CD14-positive monocyte (primary cell): Measurements from ENCODE around the gene DYNC1I1. TPM values are rescaled to one million over a fixed set of nuclear protein-coding genes. Genes with fewer than 3 reads are reported as not detected.

Source experiments
- DNase-seq, 3 donors: peaks; one replicate each; pipeline ENCODE4 v3.0.0-alpha.2; 2011 to 2022
- H2AFZ ChIP-seq: 2 replicates; pipeline ENCODE4 v1.6.0; 2012; ENCODE audit warnings: mild to moderate bottlenecking, low read depth, low read length, inconsistent platforms; ENCODE audit not compliant: insufficient read depth, poor library complexity, severe bottlenecking
- H3K27ac ChIP-seq, 2 donors: 1 replicate in 1 of 2; 2 replicates in 1 of 2; pipeline ENCODE4 v1.5.1; 2012 to 2013; ENCODE audit warnings: low read length in 2 of 2, control low read depth in 1 of 2, inconsistent platforms in 1 of 2, low read depth in 1 of 2, mild to moderate bottlenecking in 1 of 2
- H3K27me3 ChIP-seq, 2 donors: one replicate each; pipeline versions ENCODE4 v1.6.0 to v1.6.1; 2011 to 2013; ENCODE audit warnings: low read length in 2 of 2; ENCODE audit not compliant: control insufficient read depth in 2 of 2, insufficient read depth in 2 of 2
- H3K36me3 ChIP-seq, 2 donors: replicated peaks in 1 of 2; 1 replicate in 1 of 2; 2 replicates in 1 of 2; pipeline versions ENCODE4 v1.5.1 to v1.6.1; 2012 to 2013; ENCODE audit warnings: low read length in 2 of 2, control low read depth in 1 of 2, inconsistent platforms in 1 of 2, mild to moderate bottlenecking in 1 of 2; ENCODE audit not compliant: insufficient read depth in 2 of 2, control insufficient read depth in 1 of 2
- H3K4me1 ChIP-seq, 2 donors: 1 replicate in 1 of 2; 2 replicates in 1 of 2; pipeline versions ENCODE4 v1.5.1 to v1.6.1; 2012 to 2013; ENCODE audit warnings: low read length in 2 of 2, control low read depth in 1 of 2, inconsistent platforms in 1 of 2, mild to moderate bottlenecking in 1 of 2, moderate library complexity in 1 of 2; ENCODE audit not compliant: insufficient read depth in 2 of 2, control insufficient read depth in 1 of 2
- H3K4me2 ChIP-seq: replicated peaks from 2 replicates; pipeline ENCODE3; 2012; ENCODE audit warnings: low read length, moderate library complexity, mild to moderate bottlenecking; ENCODE audit not compliant: poor library complexity, severe bottlenecking; ENCODE audit errors: extremely low read depth
- H3K4me3 ChIP-seq, 3 experiments: fragments of 200-600 bp in 1 of 3; sonication (generic) in 1 of 3; replicated peaks in 1 of 3; 1 replicate in 2 of 3; 2 replicates in 1 of 3; pipeline ENCODE4 v1.5.1; 2011 to 2013; ENCODE audit warnings: low read length in 3 of 3, mild to moderate bottlenecking in 3 of 3, control low read depth in 2 of 3, low read depth in 2 of 3, inconsistent platforms in 1 of 3, moderate library complexity in 1 of 3
- H3K79me2 ChIP-seq: 2 replicates; pipeline ENCODE4 v1.6.0; 2012; ENCODE audit warnings: mild to moderate bottlenecking, control low read depth, inconsistent platforms, low read length, moderate library complexity; ENCODE audit not compliant: insufficient read depth
- H3K9ac ChIP-seq: 2 replicates; pipeline ENCODE4 v1.6.0; 2017; ENCODE audit warnings: low read length, mild to moderate bottlenecking; ENCODE audit not compliant: insufficient read depth, poor library complexity, severe bottlenecking
- H3K9me3 ChIP-seq, 2 donors: replicated peaks in 1 of 2; 1 replicate in 1 of 2; 2 replicates in 1 of 2; pipeline versions ENCODE4 v1.5.1 to v1.6.1; 2012 to 2013; ENCODE audit warnings: low read length in 2 of 2, control low read depth in 1 of 2; ENCODE audit not compliant: control insufficient read depth in 1 of 2, insufficient read depth in 1 of 2
- H4K20me1 ChIP-seq: 2 replicates; pipeline ENCODE4 v1.6.0; 2012; ENCODE audit warnings: mild to moderate bottlenecking, low read length, control low read depth, moderate library complexity; ENCODE audit not compliant: insufficient read depth
- H3K27ac Mint-ChIP-seq, 7 donors: one replicate each; pipeline ENCODE4 v1.8.0; 2020; ENCODE audit warnings: mild to moderate bottlenecking in 7 of 7, mixed read lengths in 7 of 7, moderate library complexity in 6 of 7, inconsistent platforms in 2 of 7
- H3K27me3 Mint-ChIP-seq, 3 donors: one replicate each; pipeline ENCODE4 v1.8.0; 2021 to 2022; ENCODE audit warnings: low read depth in 3 of 3, mild to moderate bottlenecking in 3 of 3, mixed read lengths in 3 of 3, moderate library complexity in 3 of 3, inconsistent platforms in 1 of 3
- H3K36me3 Mint-ChIP-seq, 2 donors: one replicate each; pipeline ENCODE4 v1.8.0; 2020; ENCODE audit warnings: mixed read lengths in 2 of 2, inconsistent platforms in 1 of 2, mild to moderate bottlenecking in 1 of 2
- H3K4me1 Mint-ChIP-seq: one replicate; pipeline ENCODE4 v1.8.0; 2020; ENCODE audit warnings: mild to moderate bottlenecking, mixed read lengths
- H3K4me3 Mint-ChIP-seq, 2 donors: one replicate each; pipeline ENCODE4 v1.8.0; 2020; ENCODE audit warnings: mild to moderate bottlenecking in 2 of 2, mixed read lengths in 2 of 2, moderate library complexity in 1 of 2
- H3K9me3 Mint-ChIP-seq, 7 donors: one replicate each; pipeline ENCODE4 v1.8.0; 2020 to 2022; ENCODE audit warnings: mixed read lengths in 7 of 7, mild to moderate bottlenecking in 6 of 7, moderate library complexity in 6 of 7, inconsistent platforms in 2 of 7
- CTCF ChIP-seq: fragments of 200-600 bp; IDR thresholded peaks from one replicate; pipeline ENCODE4 v1.8.0; 2022; ENCODE audit warnings: antibody characterized with exemption, mild to moderate bottlenecking
- WGBS: methylation state at CpG from one replicate; pipeline ENCODE4 v1.1.5; 2013; ENCODE audit warnings: missing lambda C conversion rate; ENCODE audit not compliant: insufficient coverage; 5-methylcytosine and 5-hydroxymethylcytosine counted together
- intact Hi-C, 2 donors: fragments of 100-400 bp; cut with micrococcal nuclease; formaldehyde crosslinking; loops; one replicate each; pipeline versions ENCODE4 v1.15.0 to v1.15.1; 2023
- polyA plus RNA-seq, 3 donors: library from polyadenylated mRNA; depleted of rRNA in 1 of 3; unstranded in 2 of 3; stranded (reverse) in 1 of 3; fragments of 300-500 nt in 2 of 3; fragments of >200 nt in 1 of 3; fragmentation: Illumina TruSeq in 2 of 3; gene quantifications; 1 replicate in 2 of 3; 2 replicates in 1 of 3; pipeline ENCODE4 v1.2.3, GENCODE V29; 2012 to 2021

The DYNC1I1 gene
- polyA plus RNA-seq, 3 donors = not detected

GRCh38 chr7:96080027-96080426 is 307.7 kb downstream of the DYNC1I1 start:
- Histone ChIP-seq H3K79me2 (no peaks in the 10 kb centered on the region), H3K4me2 (no peak overlapping the region), H3K36me3 (no peaks in the 10 kb centered on the region), H3K27ac (no peak overlapping the region), H2AFZ (no peak overlapping the region), H4K20me1 (no peaks in the 10 kb centered on the region), H3K9ac (no peak overlapping the region), H3K4me1 (peaks cover 0 to 3% of the 10 kb centered on the region in 2 donors), H3K9me3 (no peaks in the 10 kb centered on the region), H3K4me3 (no peak overlapping the region), H3K27me3 (peaks cover 35 to 37% of the 10 kb centered on the region in 2 donors)
- intact Hi-C loops = loop anchor here in 1 of 2 donors (10.0 kb wide), 1 partner anchor 945 kb away; the partner anchor contains the start of gene DLX5
- Mint-ChIP-seq H3K9me3 (no peaks in the 10 kb centered on the region), H3K36me3 (no peaks in the 10 kb centered on the region), H3K27me3 (peaks cover 32 to 39% (median 35%) of the 10 kb centered on the region in 3 donors), H3K27ac (no peak overlapping the region), H3K4me3 (no peak overlapping the region), H3K4me1 (peaks cover 9% of the 10 kb centered on the region)
- TF ChIP-seq CTCF = no peak
- DNase-seq = no peak
- 100% methylated on average over 3 of the region's 6 CpGs for WGBS

DNA sequence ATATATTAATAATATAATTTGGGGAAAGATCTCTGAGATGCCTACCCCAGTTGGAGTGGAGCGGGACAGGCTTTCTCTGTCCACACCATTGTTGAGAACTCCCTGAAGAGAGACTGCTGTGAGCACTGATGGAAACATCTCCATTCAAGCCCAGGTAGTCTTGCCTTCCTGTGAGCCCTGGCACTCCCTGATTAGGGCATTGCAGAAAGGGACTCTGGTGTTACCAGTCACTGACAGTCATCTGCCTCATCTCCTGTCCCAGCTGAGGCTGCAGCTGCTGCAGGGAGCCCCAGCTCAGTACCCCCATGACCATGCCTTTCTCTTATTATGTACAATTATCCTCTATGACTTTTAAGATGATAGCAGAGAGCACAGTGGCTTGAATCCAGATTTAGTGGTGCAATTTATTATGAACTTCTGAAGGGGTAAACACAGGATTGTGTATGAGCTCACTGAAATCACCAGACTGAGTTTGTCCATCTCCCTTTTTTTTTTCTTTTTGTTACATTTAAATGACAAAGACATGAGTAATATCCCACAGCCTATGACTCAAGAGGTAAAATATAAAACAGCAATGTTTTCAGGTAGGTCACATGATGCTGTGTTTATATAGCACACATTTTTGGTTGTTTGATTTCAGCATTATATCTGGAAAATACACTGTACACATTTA is 312.7 kb downstream of the DYNC1I1 start:
- H3K36me3 ChIP-seq = no peaks in the 10 kb centered on the region
- H3K27ac ChIP-seq = no peak overlapping the region
- no peak overlapping the region for H3K9ac ChIP-seq
- no peaks in the 10 kb centered on the region for H3K4me1 ChIP-seq
- TF ChIP-seq CTCF = no peak
- H3K4me3 Mint-ChIP-seq = no peak overlapping the region
- H3K4me3 ChIP-seq = no peak overlapping the region
- 89% methylated on average over 1 of the region's 1 CpG for WGBS
- H3K9me3 ChIP-seq = no peaks in the 10 kb centered on the region
- no peaks in the 10 kb centered on the region for H3K4me1 Mint-ChIP-seq
- no peaks in the 10 kb centered on the region for H3K79me2 ChIP-seq
- no peaks in the 10 kb centered on the region for H3K9me3 Mint-ChIP-seq
- no peaks in the 10 kb centered on the region for H4K20me1 ChIP-seq
- H3K27me3 Mint-ChIP-seq = peaks cover 2 to 6% (median 5%) of the 10 kb centered on the region in 3 donors
- DNase-seq = no peak
- H3K27me3 ChIP-seq = peaks cover 0 to 2% of the 10 kb centered on the region in 2 donors
- no peak overlapping the region for H2AFZ ChIP-seq
- no peaks in the 10 kb centered on the region for H3K36me3 Mint-ChIP-seq
- intact Hi-C loops = loop anchor here in 1 of 2 donors (10.0 kb wide), 1 partner anchor 940 kb away; the partner anchor contains the start of gene DLX5
- no peak overlapping the region for H3K27ac Mint-ChIP-seq
- no peak overlapping the region for H3K4me2 ChIP-seq
